Neural crest cell (in vitro differentiated cells): Measurements from ENCODE around the gene IMPG1. TPM values are rescaled to one million over a fixed set of nuclear protein-coding genes. Genes with fewer than 3 reads are reported as not detected.

Source experiments
- DNase-seq: peaks from one replicate; pipeline ENCODE4 v3.0.0; 2021; ENCODE audit warnings: low read depth, mixed read lengths, low spot score
- H3K27ac Mint-ChIP-seq: one replicate; pipeline ENCODE4 v1.8.0; 2021; ENCODE audit warnings: mild to moderate bottlenecking, mixed read lengths; ENCODE audit not compliant: unreplicated experiment
- H3K27me3 Mint-ChIP-seq: 2 replicates; pipeline ENCODE4 v1.8.0; 2021; ENCODE audit warnings: low read depth, mild to moderate bottlenecking, mixed read lengths
- H3K36me3 Mint-ChIP-seq: 2 replicates; pipeline ENCODE4 v1.8.0; 2021; ENCODE audit warnings: low read depth, mild to moderate bottlenecking, mixed read lengths
- H3K4me1 Mint-ChIP-seq: 2 replicates; pipeline ENCODE4 v1.8.0; 2021; ENCODE audit warnings: mixed read lengths
- H3K4me3 Mint-ChIP-seq: one replicate; pipeline ENCODE4 v1.8.0; 2021; ENCODE audit warnings: mild to moderate bottlenecking, mixed read lengths
- H3K9me3 Mint-ChIP-seq: 2 replicates; pipeline ENCODE4 v1.8.0; 2021; ENCODE audit warnings: mixed read lengths
- CTCF ChIP-seq: fragments of 200-600 bp; sonication (generic); conservative IDR thresholded peaks from 2 replicates; pipeline ENCODE4 v1.5.0; 2021; ENCODE audit warnings: antibody characterized with exemption, mild to moderate bottlenecking
- total RNA-seq: library from RNA; stranded (reverse); gene quantifications from 2 replicates; pipeline ENCODE4 v1.2.1, GENCODE V29; 2021

IMPG1 gene
- total RNA-seq, 1 donor from 2014 or later = not detected

DNA sequence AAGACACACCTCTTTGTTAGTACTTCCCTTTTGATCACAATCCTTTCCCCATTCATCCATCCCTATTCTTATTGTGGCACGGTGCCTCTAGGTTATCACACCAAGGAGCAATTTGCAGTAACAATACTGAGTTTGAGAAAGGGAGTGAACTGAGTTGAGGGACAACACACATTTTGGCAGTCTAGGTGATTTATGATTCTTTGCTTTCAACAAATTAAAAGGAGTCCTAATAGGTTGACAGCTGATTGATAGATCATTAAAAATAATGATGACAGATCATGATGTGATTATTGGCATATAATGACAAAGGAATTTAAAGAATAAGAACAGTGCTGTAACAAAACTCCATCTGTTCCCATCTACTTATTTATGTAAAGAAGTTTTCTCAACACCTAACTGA is 36.7 kb downstream of the IMPG1 start:
- Mint-ChIP-seq H3K36me3 (no peaks in the 10 kb centered on the region), H3K27me3 (no peaks in the 10 kb centered on the region), H3K27ac (no peak overlapping the region), H3K9me3 (no peaks in the 10 kb centered on the region), H3K4me1 (no peaks in the 10 kb centered on the region), H3K4me3 (no peak overlapping the region)
- DNase-seq = no peak
- TF ChIP-seq CTCF = no peak

DNA sequence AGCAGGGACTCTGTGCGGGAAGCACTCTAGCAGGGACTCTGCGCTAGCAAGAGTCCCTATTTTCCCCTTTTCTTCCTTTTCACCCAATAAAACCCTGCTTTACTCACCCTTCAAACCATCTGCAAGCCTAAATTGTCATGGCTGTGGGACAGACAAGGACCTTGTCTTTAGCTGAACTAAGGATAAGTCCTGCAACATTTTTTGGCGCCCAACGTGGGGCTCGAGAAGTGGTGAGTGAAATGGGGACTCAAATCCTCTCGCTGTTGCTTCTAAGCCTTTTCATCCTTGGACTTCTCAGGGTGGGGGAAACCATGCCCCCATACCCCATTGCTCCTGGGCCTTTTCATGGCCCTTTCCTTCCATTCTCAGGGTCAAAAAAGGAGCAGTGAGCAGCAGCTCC is 46.4 kb downstream of the IMPG1 start:
- Mint-ChIP-seq H3K9me3 (peaks cover 13% of the 10 kb centered on the region), H3K27ac (no peak overlapping the region), H3K4me3 (no peak overlapping the region), H3K4me1 (no peaks in the 10 kb centered on the region), H3K27me3 (peaks cover 2% of the 10 kb centered on the region), H3K36me3 (peaks cover 10% of the 10 kb centered on the region)
- no peak for TF ChIP-seq CTCF
- DNase-seq = no peak

DNA sequence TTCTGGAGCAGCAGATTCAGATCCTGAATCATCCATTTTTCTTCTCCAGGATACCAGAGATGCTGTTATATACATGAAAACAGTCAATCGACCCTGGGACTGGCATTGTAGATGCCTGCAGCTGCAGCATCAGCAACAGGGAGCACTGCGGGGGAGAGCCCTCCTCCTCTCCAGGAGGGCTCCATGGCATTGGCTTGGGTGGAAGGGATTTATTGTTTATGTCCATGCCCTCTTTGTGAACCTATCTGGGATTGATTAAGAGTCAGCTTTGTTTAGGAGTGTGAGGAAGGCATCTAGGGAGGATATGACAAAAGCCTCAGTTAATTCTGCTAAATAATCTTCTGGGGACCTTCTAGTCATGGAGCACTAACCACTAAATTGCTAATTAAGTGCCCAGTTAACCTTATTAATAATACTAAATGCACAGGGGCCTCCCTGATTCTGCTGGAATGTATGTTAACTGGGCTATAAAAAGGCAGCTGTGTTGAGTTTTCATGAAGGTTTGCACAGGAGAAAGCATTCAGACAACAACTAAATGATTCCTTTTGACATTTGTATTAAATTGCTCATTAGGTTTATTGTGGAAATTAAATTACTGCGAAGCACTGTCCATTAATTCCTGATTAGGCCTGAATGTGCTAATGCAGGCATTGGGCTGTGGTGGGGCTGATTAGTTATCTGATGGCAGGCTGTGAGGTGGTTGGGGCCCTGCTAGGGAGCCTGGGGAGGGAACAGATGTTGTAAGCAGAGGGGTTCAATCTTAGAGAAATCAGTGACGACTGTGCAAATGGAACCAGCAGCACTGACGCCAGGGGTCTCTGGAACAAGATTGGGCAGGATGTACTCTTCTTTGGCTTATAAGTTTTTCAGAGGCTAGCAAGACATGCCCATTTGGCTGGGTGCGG is 57.6 kb downstream of the IMPG1 start:
- no peak for TF ChIP-seq CTCF
- Mint-ChIP-seq H3K36me3 (peaks cover 2% of the 10 kb centered on the region), H3K27me3 (no peaks in the 10 kb centered on the region), H3K27ac (peak overlapping the region; percentile 19), H3K4me1 (peaks cover 7% of the 10 kb centered on the region), H3K4me3 (no peak overlapping the region), H3K9me3 (peaks cover 10% of the 10 kb centered on the region)
- DNase-seq = no peak

GRCh38 chr6:76004202-76004601 is 68.3 kb downstream of the IMPG1 start:
- Mint-ChIP-seq H3K4me1 (no peaks in the 10 kb centered on the region), H3K36me3 (no peaks in the 10 kb centered on the region), H3K27me3 (no peaks in the 10 kb centered on the region), H3K27ac (no peak overlapping the region), H3K4me3 (no peak overlapping the region), H3K9me3 (no peaks in the 10 kb centered on the region)
- no peak for DNase-seq
- TF ChIP-seq CTCF = no peak

DNA sequence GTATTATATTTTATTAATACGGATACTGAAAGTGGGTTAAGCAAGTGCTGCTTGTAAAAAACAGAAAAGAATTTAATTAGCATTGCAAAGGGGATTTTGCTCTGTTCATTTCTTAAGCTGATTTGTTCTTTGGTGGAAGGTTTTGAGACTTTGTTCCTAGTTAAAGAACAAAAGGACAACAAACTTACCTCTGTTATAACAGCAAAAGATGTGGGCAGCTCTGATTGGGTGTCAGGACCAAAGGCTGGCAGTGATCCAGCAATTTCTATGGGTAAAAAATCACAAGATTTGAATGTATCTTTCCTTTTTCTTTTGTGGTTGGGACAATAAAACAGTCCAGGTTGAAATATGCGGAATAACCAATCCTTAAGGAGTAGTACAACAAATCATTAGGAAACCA is 68.8 kb downstream of the IMPG1 start:
- Mint-ChIP-seq H3K36me3 (no peaks in the 10 kb centered on the region), H3K4me1 (no peaks in the 10 kb centered on the region), H3K4me3 (no peak overlapping the region), H3K27ac (no peak overlapping the region), H3K9me3 (no peaks in the 10 kb centered on the region), H3K27me3 (no peaks in the 10 kb centered on the region)
- DNase-seq = no peak
- no peak for TF ChIP-seq CTCF
